Peyer's patch (tissue), 4 donors: ENCODE results near the gene CPVL.

ENCODE experiments used
- POLR2A ChIP-seq, 2 donors: fragments of 450-650 bp; IDR thresholded peaks; one replicate each; pipeline ENCODE4 v1.5.1; 2017; ENCODE audit warnings: antibody characterized with exemption in 2 of 2, mild to moderate bottlenecking in 2 of 2, moderate library complexity in 2 of 2
- TF ChIP-seq, protein P1 (sequence below), 6 experiments: fragments of 450-650 bp in 4 of 6; fragments of 200-600 bp in 2 of 6; sonication (generic) in 1 of 6; IDR thresholded peaks; one replicate each; pipeline ENCODE4 v1.5.1; 2017 to 2019; ENCODE audit warnings: antibody characterized with exemption in 6 of 6, mild to moderate bottlenecking in 3 of 6, moderate library complexity in 1 of 6

DNA sequence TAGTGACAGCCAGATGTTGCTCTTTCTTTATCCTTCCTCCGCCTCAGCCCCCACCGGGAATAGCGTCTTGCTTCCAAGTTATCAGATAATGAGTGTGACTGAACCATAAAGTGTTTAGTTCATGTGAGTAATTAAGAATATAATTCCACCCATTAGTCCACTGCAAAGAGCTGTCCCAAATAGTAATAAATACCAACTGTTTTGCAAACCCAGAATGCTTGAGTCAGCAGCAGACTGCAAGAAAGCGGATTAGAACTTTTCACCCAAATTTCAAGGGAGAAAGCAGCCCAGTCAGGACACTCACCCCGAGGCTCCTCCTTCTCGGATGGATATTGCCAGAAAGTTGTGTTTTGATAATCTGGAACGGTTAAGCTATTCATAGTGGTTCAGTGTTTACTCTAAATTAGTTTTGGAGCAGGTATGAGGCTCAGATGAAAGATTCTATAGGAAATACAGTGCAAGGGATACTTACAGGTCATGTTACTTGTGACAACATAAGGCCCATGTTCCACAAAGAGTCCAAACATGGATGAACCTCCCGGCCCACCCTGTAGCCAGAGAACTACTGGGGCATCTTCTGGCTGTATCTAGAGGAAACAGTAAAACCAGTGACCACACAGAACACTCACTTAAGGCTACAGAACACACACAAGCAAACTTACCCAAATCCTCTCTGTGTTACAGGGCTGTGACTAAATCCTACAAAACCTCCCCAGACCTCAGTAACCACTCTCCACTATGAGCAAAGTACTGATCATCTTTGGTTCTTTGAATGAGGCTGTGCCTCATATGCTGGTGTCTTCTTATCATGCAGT, 50.5 kb downstream of the CPVL start:
- TF ChIP-seq, protein P1, sequence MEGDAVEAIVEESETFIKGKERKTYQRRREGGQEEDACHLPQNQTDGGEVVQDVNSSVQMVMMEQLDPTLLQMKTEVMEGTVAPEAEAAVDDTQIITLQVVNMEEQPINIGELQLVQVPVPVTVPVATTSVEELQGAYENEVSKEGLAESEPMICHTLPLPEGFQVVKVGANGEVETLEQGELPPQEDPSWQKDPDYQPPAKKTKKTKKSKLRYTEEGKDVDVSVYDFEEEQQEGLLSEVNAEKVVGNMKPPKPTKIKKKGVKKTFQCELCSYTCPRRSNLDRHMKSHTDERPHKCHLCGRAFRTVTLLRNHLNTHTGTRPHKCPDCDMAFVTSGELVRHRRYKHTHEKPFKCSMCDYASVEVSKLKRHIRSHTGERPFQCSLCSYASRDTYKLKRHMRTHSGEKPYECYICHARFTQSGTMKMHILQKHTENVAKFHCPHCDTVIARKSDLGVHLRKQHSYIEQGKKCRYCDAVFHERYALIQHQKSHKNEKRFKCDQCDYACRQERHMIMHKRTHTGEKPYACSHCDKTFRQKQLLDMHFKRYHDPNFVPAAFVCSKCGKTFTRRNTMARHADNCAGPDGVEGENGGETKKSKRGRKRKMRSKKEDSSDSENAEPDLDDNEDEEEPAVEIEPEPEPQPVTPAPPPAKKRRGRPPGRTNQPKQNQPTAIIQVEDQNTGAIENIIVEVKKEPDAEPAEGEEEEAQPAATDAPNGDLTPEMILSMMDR (IDR thresholded peaks at IDR 0.05), result no peak
- TF ChIP-seq POLR2A (IDR thresholded peaks at IDR 0.05), result no peak
